HG03175 (cell line): ENCODE results near the gene CIB4.

Experiments
- ATAC-seq: cut with Tn5 transposase; IDR thresholded peaks from one replicate; pipeline ENCODE4 v1.9.1; 2021; ENCODE audit warnings: mild to moderate bottlenecking, moderate library complexity; ENCODE audit not compliant: unreplicated experiment

CIB4 gene

GRCh38 chr2:26533661-26534060 lies 107.5 kb downstream of the CIB4 start:
- ATAC-seq = no peak

- no peak for ATAC-seq
Observed at GRCh38 chr2:26532301-26533250, 108.6 kb downstream of the CIB4 start.
